SKM-1 treated with dmso at 0.1 percent for 144 hours (cell line): Measurements from ENCODE around the gene TRPC4AP.

Experiments used
- DNase-seq: peaks from one replicate; lab custom pipeline; 2025; ENCODE audit not compliant: unreplicated experiment; lab: John Stamatoyannopoulos, UW

Gene TRPC4AP

DNA sequence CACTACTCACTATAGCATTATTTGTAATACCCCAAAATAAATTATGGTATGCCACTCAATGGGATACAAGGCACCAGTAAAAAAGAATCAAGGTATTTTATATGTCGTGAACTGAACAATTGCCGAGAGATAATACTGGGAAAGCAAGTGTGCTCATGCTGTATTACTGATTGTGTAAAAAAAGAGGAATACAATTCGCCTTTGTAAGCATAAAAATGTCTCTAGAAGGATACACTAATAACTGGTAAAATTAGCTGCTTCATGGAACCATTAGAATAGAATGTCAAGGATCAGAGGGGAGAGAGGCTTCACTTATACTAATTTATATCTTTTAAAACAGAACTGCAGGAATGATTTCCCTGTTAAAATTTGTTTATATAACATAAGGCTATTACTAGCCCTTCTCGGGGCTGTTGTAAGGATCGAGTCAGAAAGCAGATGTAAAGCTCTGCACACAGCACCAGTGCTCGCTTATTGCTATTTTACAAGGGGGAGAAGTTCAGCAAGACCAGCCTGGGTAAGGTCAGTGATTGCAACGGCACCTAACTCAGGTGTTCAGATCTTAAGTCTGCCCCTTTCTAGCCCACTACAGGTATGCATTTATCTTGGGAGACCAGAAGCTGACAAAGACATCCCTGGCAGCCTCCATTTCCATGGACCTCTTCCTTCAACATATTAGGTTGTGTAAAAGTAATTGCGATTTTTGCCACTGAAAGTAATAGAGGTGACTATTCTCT is 75.3 kb downstream of the TRPC4AP start:
- no peak for DNase-seq

- DNase-seq, result no peak
Observed at GRCh38 chr20:35015863-35016193, 76.8 kb downstream of the TRPC4AP start.

DNA sequence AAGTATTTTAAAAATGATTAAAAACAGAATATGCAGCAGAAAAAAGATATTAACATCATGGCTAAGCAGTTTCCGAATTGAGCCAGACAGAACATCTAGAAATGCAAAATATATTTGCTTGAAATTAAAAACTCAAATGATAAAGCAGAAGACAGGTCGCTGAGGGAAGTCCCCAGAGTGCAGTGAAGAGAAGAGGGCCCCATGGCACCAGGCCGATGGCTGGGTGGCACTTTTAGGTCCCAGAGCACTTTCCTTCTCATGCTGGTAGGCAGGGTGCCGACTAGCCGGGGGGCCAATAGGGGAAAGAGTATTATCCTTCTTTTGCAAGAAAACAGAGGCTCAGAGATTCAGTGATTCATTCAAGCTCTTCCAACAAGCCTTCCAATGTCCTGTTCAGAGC is 78.1 kb downstream of the TRPC4AP start:
- no peak for DNase-seq

- no peak for DNase-seq
Observed at GRCh38 chr20:35013421-35014411, 78.9 kb downstream of the TRPC4AP start.

DNA sequence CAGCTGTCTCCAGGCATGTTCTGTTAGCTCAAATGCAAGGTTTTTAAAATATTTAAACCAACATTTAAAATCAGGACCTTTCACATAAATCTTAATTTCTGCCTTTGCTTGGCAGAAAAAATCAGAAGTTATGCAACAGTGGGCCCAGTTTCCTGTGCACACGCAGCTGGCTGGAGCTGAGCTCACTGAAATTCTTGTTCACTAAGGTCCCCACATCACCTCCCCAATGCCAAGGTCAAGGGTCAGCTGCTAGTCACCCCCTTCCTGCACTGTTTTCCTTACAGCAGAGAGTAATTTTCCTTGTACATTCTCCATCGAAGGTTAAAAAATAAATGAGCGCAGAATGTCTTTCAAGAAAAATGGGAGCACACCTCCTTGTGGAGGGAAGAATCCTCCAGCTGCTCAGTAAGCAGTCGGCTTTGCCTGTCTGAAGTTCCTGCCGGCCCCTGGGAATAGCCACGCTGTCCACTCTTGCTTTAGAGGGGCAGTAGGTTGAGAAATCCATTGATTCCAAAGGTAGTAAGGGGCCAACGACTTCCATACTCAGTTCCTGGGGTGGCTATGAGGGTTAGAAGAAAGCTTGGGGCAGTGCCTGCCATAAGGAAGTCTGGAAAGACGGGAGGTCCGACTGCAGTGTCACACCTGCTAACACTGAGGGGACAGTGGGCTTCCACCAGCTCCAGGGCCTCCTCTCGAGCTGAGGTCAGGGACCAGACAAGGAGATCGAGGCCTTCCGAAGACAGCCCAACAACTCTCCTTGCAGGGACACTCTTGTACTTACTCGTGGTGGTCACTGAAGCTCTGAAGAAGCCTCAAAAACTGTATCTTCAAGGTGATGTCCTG is 80.2 kb downstream of the TRPC4AP start:
- DNase-seq, result no peak

GRCh38 chr20:35011589-35012226 is 80.9 kb downstream of the TRPC4AP start:
- DNase-seq, result no peak

- DNase-seq, result no peak
Observed at GRCh38 chr20:35010405-35011192, 82.0 kb downstream of the TRPC4AP start.

DNA sequence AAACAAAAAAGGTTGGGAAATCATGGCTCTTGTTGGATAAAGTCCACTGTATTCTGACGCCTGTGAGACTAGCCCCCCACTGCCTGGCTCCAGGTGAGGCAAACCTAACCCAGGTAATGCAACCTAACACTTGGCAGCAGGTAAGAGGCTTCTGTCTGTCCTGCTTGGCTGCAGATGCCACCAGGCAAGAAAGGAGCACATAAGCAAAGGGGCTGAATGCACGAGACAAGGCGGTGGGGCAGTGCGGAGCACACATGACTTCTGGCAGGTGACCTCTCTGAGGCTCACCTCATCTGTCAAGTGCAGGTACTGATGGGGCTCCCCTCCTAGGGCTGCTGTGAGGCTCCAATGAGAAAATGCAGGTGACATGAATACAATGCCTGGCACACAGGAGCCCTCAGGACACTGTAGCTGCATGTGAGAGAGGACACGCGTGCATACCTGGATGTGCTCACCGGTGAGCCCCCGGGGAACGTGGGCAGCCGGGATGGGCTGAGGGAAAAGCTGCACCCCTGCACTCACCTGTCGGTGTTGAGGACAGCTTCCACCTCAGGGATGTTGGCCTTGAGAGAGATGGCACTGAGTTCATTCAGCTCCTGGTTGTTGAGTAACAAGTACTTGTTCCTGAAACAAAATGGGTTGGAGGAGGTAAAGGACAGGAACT is 82.8 kb downstream of the TRPC4AP start:
- DNase-seq, result no peak

DNA sequence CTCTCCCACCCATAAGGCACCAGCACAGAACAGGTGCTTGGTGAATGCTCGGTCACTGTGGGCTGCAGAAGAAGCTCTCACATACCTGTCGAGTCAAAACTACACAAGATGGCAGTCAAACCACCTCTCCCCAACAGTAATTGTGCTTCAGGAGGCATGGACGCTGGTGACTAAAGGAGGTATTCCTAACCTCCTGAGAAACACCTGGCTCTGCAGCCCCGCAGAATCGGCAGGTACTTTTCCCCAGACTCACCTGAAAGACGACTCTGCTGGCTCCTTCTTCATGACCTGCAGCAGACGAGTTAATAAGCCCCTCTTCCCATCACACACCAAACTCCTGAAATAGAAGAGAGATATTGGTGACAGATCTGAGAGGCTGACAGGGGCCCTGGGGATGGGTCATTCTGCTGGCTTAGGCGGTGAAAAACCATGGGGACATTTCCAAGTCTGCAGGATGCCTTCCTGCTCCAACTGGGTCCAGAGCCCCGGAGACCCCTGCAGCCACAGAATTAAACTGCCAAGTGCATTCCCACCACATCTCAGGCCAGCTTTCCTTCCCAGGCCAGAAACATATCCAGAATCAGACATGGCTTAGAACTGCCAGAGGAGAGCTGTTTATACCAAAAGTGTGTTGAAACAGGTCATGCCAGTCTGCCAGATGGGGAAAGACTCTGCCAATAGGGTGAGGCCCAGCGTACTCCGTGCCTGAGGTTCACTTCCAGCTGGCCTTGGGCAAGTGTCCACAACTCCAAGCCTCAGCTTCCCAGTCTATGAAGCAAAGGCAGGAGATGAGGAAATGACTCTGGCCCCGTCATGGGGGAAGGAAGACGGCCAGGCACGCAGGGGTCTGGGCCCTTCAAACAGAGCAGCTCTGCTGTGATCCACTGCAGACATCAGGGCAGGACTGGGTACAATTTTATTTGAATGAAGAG is 83.9 kb downstream of the TRPC4AP start:
- DNase-seq, result no peak

DNA sequence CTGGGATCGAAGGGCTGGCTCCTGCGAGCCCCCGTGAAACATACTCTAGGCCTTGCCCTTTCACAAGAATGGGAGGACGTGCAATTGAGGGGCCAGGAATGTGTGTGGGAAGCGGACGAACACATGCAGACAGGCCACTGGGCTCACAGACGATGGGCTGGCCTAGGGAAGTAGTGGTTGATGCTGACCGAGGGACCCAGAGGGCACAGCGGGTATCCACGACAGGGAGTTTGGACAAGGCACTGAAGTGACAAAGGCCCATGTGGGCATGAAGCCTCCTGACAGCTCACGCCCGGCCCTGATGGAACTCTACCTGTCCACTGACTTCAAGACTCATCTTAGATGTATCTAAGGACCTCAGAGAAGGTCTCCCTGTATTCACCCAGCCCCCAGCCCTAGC is 84.7 kb downstream of the TRPC4AP start:
- no peak for DNase-seq

DNA sequence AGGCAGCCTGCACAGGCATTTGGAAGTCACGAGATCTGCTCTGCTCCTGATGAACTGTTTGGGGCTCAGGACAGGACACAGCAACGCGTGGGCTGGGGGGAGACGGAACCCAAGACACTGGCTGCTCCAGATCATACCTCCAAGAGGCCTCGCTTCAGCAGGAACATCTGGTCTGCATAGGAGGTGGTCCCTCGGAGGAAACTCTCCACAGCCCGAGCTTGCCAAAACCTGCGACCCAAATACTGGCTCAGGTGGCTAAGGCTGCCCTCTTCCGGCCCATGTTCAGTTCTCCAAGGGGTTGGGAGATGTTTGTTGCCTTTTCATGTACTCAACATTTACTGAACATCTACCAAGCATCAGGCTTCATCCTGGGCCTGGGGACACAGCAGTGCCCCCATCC is 85.2 kb downstream of the TRPC4AP start:
- no peak for DNase-seq

- no peak for DNase-seq
Observed at GRCh38 chr20:35006531-35006971, 86.1 kb downstream of the TRPC4AP start.

DNA sequence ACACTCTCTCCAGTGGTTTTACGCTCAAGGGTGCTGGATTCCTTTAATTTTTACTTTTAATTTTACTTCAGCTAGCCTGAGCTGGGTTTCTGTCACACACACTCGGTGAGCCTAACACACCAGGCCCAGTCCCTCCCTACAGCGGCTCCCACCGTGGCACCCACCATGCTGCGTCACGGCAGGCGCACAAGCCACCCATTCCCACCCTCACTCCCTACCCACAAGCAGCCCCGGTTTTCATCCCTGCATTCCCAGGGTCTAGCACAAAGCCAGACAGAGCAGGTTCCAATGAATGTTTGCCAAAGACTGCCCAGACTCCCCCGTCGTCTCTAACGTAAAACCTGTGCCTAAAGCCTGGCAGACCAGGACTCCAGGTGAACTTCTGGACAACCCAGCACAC is 86.6 kb downstream of the TRPC4AP start:
- no peak for DNase-seq

DNA sequence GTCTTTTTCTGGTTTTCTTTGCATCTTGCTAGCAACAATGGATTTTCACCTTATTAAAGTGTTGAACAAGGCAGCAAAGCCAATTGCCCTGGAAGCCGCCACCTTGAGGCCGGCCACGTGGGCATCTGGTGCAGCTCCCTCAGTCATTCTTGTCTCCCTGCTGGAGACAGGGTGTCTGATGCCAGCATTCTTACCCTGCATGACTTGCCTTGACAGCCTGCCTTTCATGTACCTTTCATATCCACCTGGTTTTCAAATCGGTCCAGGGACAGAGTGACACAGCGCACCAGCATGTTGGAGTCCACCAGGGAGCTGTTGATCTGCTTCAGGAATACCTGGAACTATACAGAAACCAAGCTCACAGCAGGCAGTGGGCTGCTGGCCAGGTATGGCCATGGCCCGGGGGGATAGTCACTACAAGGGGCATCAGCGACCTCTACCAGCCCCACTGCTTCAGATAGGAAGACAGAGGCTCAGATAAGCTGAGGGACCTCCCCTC is 87.1 kb downstream of the TRPC4AP start:
- DNase-seq, result no peak

DNA sequence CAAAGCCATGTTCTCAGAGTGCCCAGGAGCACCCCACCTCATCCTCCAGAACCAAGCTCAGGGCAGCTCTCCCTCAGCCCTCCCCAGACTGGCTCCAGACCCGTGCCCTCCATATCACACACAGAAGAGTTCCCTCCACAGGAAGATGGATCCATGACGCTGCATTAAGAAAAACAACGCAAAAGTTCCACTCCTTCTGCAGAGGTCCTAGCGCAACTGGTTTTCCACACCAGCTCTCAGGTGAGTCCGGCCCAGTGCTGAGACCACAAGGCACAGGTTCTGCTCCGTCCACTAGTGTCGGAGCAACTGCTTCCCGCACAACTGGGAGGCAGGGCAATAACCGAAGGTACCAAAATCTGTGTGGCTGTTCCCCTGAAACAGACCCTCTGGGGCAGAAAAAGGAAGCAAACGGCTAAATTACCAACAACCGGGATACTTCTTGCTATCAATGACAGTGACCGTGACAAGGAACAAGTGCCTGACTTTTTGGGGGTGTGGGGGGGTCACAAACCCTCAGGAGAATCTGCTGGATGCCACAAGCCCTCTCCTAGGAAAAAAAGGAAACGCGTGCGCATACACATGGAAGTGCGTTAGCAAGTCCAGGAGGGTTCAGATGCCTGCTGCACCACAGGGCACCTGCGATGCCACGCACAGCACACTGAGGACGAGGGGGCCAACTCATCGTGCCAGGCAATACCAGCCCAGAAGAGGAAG is 87.7 kb downstream of the TRPC4AP start:
- DNase-seq, result no peak

DNA sequence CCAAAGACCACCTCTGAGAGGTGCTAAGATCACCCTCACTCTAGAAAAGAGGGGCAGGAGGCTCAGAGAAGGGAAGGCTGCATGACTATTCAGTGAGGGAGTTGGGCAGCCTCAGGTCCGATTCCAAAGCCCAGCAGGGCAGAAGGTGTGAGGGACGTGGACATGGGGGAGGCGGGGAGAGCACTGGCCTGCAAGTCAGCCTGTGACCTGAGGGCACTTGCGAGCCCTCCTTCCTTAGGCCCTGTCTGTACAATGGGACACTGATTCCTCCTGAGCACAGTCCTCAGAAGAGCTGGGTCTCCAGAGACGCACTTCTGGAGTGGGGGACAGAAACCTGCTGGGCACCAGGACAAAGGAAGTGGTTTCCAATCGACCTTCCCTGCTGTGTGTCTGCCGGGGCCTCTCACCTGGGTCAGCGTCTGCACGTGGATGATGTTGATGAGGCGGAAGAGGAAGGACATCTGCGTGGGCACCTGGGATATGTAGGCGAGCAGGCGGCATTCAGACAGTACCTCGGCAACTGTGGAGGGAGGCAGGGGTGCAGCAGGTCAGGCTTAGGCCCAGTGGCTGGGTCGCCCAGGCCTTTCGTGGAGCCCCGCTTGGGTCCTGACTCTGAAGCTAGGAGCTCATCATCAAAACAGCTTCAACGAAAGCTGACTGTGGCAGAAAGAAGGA is 88.4 kb downstream of the TRPC4AP start:
- no peak for DNase-seq
